Posterior cingulate gyrus (tissue), 11 donors: ENCODE measurements around the gene PROZ.
"Not testable (repeated sequence)": the region's sequence is repeated elsewhere in the genome, so short reads cannot be mapped to it uniquely, and the experiment has no call there.

Experiments used
- DNase-seq, 10 donors: peaks; one replicate each; pipeline versions ENCODE4 v3.0.0 to v3.0.0-alpha.2; 2020 to 2021; ENCODE audit warnings: mixed read lengths in 3 of 10
- intact Hi-C: fragments of 100-400 bp; cut with DNase I; formaldehyde crosslinking; loops from one replicate; pipeline ENCODE4 v1.15.1; 2023

The PROZ gene, protein sequence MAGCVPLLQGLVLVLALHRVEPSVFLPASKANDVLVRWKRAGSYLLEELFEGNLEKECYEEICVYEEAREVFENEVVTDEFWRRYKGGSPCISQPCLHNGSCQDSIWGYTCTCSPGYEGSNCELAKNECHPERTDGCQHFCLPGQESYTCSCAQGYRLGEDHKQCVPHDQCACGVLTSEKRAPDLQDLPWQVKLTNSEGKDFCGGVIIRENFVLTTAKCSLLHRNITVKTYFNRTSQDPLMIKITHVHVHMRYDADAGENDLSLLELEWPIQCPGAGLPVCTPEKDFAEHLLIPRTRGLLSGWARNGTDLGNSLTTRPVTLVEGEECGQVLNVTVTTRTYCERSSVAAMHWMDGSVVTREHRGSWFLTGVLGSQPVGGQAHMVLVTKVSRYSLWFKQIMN

GRCh38 chr13:113157929-113158747, at the start of gene PROZ:
PROZ (plus strand) TSS chr13:113158648; CDS start chr13:113158661, 13 bp downstream.
- intact Hi-C loops: no loop called here
- DNase-seq: peak in 1 of 10 donors; percentile 35

GRCh38 chr13:113109151-113110047, 49.0 kb upstream of the PROZ start:
- intact Hi-C loops: no loop called here
- peak in 7 of 10 donors; percentile 1 to 76 (median 21) for DNase-seq

DNA sequence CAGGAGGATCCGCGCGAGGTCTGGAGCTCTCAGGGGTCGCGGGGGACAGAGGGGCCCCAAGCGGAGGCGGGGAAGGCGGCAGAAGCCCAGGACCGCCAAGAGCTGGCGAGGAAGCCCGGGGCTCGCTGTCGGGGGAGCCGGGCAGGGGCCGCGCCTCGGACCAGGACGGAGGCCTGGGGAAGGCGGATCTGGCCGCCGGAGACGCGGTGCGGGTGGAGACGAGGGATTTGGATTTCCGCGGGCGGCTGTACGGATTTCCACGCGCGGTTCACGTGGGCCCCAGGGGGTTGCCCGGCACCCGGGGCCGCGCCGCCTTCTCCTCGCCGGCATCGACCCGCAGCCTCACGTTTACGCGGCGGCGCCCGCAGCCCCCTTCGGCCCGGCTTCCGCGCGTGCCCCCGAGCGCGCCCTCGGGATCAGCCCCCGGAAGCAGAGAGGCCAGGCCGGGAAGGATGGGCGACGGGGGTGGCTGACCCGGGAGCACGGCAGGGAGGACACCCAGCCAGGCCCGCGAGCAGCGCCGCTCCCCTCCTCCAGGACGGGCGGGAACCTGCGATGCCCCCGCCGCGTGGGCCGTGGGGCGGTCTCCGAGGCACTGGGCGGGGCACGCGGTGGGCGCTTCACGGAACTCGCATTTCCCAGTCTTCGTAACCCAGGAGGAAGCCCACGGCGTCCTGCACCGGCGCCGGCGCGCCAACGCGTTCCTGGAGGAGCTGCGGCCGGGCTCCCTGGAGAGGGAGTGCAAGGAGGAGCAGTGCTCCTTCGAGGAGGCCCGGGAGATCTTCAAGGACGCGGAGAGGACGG, 48.2 kb upstream of the PROZ start:
- peak in 7 of 10 donors; percentile 11 to 86 (median 39) for DNase-seq
- intact Hi-C loops: no loop called here

- DNase-seq: peak in 4 of 10 donors; percentile 3 to 68 (median 40)
- intact Hi-C loops: no loop called here
Measured at GRCh38 chr13:113110852-113111315, 47.6 kb upstream of the PROZ start.

DNA sequence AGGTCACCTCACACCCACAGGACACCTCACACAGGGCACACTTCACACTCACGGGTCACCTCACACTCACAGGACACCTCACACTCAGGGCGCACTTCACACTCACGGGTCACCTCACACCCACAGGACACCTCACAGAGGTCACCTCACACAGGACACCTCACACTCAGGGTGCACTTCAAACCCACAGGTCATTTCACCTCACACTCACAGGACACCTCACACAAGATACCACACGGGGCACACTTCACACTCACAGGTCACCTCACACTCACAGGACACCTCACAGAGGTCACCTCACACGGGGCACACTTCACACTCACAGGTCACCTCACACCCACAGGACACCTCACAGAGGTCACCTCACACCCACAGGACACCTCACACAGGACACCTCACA, 46.6 kb upstream of the PROZ start:
- intact Hi-C loops: not testable (repeated sequence)
- DNase-seq: peak in 1 of 10 donors; percentile 13

DNA sequence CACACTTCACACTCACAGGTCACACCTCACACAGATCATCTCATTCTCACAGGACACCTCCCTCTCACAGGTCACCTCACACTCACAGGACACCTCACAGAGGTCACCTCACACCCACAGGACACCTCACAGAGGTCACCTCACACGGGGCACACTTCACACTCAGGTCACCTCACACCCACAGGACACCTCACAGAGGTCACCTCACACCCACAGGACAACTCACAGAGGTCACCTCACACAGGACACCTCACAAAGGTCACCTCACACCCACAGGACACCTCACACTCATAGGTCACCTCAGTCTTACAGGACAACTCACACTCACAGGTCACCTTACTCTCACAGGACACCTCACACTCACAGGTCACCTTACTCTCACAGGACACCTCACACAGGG, 46.0 kb upstream of the PROZ start:
- intact Hi-C loops: not testable (repeated sequence)
- DNase-seq: peak in 1 of 10 donors; percentile 0

DNA sequence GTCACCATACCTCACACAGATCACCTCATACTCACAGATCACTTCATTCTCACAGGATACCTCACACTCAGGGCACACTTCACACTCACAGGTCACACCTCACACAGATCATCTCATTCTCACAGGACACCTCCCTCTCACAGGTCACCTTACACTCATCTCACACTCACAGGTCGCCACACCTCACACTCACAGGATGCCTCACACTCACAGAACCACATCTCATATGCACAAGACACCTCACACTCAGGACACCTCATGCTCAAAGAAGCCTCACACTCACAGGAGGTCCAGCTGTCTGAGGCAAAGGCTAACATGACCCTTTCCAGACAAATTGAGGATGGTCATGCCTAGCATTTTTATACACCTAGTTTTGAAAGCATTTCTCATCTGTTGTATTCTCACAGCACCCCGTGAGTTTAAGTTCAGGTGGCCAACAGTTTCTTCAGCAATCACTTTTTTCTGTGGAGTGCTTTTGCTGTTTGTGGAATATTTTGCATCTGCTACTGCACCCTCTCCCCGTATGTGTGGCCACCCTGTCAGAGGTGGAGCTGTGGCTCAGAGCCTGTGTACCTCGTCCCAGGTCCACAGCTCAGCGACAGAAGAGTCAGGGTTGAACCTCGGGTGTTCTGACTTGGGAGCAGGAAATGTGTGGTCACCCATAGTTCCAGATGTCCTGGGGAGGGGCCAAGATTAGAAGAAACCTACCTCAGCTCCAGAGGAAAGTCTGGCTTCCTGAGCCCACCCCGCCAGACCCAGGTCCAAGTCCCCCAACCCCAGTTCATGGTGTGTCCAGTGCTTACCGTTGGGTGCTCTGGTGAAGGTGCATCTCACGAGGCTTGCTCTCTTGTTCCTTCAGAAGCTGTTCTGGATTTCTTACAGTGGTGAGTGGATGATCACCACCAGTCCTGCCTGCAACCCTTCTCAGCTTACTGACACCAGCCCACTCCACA, 45.3 kb upstream of the PROZ start:
- intact Hi-C loops: no loop called here
- peak in 4 of 10 donors; percentile 9 to 66 (median 23) for DNase-seq

DNA sequence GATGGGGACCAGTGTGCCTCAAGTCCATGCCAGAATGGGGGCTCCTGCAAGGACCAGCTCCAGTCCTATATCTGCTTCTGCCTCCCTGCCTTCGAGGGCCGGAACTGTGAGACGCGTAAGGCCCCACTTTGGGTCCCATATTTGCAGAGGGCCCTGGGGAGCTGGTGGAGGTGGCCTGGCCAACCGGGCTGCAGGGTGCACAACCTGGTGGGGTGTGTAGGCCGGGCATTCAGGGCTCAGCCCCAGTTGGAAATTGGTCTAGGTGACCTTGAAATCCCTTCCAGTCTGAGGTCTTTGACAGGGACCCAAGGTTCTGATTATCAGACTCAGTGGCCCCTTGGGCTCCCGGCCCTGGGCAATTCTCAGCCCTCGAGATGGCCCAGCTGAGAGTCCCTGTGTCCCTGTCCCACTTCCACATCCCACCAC, 44.6 kb upstream of the PROZ start:
- intact Hi-C loops: no loop called here
- peak in 4 of 10 donors; percentile 5 to 79 (median 66) for DNase-seq

GRCh38 chr13:113114511-113115362, 43.7 kb upstream of the PROZ start:
- DNase-seq: peak in 4 of 10 donors; percentile 2 to 57 (median 44)
- intact Hi-C loops: no loop called here

DNA sequence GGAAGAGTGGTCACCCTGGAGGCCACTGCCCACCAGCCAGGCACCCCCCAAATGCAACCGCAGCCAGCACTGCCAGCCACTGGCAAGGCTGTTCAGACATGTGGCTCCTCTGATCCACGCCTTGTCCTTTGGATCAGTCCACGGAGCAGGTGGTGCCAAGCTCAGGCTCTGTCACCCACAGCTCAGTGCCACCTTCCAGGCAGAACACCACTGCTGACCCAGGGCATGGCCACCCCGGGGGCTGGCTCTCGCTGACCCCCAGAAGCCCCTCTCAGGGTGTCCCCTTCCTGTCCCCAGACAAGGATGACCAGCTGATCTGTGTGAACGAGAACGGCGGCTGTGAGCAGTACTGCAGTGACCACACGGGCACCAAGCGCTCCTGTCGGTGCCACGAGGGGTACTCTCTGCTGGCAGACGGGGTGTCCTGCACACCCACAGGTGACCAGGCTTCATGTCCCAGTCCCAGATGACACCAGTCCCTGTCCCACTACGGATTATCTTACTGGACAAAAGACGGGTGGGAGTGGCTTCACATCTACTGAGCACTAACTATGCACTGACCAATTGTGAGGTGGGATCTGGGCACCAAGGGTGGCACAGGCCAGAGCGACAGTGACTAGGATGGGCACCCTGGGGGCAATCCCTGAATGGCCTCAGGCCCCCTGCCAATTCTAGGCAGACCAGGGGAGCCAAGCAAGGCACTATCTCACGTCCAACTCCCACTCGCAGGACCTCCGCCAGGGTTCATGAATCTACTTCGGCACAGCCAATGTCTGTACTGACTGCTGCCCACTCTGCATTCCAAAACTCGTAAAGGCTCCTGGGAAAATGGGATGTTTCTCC, 42.9 kb upstream of the PROZ start:
- DNase-seq: peak in 4 of 10 donors; percentile 13 to 72 (median 52)
- intact Hi-C loops: no loop called here

DNA sequence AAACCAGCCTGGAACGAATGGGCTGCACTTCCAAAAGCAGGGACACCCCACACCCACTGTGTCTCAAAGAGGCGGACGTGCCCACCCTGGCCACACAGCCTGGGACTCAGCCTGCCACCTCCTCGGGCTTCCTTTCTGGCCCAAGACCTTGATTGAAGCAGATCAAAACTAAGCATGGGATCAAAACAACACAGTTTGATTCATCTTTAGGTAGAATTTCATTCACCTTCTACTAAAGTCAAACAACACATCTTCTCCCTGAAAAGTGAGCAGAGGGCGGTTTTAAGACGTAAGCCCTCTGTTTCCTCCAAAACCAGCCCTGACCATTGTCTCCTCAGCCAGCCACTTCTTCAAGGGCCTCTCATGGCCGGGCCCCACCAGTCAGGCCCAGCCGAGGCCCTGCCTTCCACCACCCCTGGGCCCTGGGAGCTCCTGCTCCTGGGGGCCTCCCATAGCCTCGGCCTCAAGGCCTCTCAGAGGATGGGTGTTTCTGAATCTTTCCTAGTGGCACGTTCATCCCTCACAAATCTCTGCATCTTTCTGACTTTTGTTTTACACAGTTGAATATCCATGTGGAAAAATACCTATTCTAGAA, 42.1 kb upstream of the PROZ start:
- intact Hi-C loops: no loop called here
- DNase-seq: peak in 2 of 10 donors; percentile 72 to 73

- peak in 4 of 10 donors; percentile 2 to 45 (median 31) for DNase-seq
Measured at GRCh38 chr13:113116871-113117271, 41.6 kb upstream of the PROZ start.

GRCh38 chr13:113117335-113117872, 41.0 kb upstream of the PROZ start:
- intact Hi-C loops: no loop called here
- peak in 4 of 10 donors; percentile 3 to 64 (median 46) for DNase-seq

More at GRCh38 chr13:113116871-113117271, 41.6 kb upstream of the PROZ start:
- intact Hi-C loops: no loop called here

- intact Hi-C loops: no loop called here
- peak in 2 of 10 donors; percentile 33 to 66 for DNase-seq
Measured at GRCh38 chr13:113117911-113118260, 40.6 kb upstream of the PROZ start.

- DNase-seq: peak in 3 of 10 donors; percentile 52 to 79 (median 78)
- intact Hi-C loops: no loop called here
Measured at GRCh38 chr13:113118261-113119021, 40.0 kb upstream of the PROZ start.
